D341Med (cell line): ENCODE data around the gene DDX59.

Source experiments
- DNase-seq: peaks from one replicate; pipeline ENCODE4 v3.0.0; 2012; ENCODE audit warnings: low spot score

DDX59 gene

DNA sequence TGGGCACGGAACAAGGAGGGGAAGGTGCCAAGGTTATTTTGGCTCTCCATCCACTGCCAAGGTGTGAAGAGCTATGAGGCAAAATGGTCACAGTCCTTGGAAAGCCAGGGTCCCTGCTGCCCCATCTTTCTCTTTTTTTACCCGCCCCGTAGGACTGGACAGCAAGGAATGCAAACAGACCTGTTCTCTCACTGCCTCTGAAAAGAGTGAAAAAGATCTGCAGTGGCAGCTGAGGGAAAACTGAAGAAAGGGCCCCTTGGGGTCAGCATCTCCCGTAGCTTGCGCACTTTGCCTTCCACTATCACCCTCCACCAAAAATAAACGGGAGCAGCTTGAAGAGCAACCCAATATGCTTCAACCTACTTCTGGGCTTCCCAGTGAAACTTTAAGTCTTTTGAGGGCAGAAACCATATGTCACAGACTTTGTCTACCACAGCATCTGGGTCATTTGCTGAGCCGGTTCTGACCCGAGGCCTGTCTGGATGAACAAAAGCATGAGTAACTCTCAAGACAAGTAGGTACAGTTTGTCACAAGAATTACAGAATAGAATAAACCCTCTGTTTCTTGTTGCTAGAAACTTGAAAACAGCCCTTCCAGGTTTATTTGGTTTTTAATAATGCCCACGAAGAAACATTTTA is 39.7 kb downstream of the DDX59 start:
- no peak for DNase-seq

DNA sequence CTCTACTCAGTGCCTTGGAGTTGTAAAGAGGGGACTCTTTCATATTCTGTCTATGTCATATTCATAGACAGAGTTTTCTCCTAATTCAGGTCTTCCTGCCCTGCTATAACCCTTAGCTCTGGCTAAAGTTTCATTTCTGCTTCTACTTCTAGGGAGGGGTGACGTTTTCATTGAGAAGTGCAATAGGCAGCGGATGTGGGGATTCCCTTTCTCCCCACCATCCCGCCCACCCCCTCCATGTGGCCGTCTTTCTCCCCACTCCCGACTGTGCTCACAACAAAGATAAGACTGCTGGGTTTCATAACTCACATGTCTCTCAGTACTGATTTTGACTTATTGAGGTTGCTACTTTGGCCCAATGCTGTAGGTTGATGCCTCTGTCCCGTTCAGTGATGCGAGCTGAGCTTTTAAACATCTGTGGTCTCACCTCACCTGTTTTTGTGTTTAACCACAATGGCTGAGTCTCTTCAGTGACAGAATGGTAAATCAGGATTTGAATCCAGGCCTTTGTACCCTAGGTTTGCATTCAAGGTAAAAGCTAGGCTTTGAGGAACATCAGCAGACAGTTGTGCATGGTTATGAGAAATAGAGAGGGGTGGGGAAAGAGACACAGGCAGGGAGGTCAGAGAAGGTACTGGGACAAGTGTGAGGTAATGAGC is 41.4 kb downstream of the DDX59 start:
- DNase-seq = no peak

DNA sequence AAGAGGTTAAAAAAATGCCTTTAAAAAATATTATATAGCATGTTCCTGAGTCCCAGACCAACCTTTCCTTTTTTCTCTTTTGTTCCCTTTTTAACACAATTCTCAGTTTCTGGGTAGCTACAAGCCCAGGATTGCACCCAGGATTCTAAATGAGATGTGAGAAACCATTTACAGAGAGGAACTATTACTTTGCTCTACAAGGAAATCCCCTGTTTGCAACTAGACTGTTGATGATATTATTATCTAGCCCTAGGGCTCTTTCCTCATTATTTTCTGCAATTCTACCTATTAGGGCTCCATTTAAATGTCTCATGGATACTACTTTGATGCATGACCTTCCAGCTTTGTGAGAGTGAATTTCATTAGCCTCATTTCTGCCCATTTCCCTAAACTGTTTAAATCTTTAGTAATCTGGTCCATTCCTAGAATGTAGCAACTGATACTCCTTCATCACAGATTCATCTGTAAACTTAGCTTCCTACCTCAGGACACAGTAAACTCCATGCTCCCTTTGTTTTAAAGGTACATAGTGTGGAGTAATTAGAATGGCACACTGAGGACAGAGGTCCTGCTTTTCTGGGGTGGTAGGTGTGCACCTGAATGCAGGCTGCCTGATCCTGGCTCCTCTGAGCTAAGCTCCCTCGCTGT is 42.0 kb downstream of the DDX59 start:
- DNase-seq = no peak

DNA sequence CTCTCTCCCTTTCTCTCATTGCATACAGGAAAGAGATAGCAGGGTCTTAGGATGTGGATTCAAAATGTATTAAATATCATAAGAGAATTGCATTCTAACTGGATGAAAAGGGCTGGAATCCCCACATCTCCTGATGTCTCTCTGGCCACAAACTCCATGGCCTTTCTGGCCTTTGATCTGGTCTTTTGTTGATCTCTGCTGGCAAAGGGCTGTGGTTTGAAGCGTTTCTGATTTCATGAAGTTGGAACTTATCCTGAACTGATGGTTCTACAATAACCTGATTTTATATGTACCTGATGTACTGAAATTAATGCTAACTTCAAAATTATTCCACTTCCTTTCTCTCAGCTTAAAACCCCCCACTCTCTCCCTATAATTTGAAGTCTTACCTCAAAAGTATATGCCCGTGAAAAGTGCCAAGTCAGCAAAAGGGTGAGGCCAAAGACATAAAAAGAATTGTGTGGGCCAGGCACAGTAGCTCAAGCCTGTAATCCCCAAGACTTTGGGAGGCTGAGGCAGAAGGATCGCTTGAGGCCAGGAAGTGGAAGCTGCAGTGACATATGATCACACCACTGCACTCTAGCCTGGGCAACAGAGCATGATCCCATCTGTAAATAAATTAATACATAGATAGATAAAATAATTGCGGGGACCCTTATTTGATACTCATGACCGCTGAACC is 42.7 kb downstream of the DDX59 start:
- DNase-seq = no peak

DNA sequence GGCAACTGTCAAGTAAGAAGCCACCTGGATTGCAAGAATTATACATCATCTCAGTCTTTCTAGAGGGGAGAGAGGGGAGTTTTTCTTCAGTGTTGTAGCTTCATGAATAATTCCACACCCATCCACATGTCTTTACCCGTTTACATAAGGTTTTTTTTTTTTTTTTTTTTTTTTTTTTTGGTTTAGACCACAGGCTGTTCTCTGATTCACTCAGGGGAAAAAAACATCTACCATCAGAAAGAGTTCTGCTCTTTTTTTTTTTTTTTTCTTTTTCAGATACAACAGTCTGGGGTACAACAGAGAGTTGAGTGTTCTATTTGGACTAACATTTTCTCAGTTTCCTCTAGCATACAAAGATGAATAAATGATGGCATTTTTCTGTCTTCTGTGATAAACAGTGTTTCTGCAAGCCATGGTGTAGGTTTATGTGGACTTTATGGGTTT is 44.3 kb downstream of the DDX59 start:
- no peak for DNase-seq

DNA sequence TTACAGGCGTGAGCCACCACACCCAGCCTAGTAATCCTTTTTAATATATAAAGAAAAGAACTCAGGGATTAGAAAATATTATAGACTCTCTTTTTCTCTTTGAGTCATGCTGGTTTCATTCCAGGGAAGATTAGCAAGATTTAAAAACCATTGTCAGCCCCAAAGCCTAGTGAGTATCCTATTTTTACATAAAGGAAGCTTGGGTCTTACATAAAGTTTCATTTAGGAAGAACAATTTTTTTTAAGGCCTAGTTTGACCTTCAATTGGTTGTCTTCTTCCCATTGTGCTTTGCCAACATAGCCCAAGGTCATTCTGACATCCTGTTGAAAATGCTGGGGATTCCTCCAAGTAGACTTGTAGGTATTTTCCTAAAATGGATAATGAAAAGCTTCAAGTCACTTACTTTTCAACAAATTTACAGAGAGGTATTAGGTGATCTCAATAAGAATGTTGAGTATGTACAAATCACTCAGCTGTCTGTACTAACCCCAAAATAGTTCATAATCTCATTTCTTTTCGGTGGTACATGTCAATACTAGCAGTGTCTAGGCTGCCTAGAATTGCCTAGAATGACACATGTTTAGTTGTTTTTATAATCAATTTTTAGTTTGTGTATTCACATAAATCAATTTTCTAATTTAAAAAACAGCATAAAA is 44.9 kb downstream of the DDX59 start:
- no peak for DNase-seq

DNA sequence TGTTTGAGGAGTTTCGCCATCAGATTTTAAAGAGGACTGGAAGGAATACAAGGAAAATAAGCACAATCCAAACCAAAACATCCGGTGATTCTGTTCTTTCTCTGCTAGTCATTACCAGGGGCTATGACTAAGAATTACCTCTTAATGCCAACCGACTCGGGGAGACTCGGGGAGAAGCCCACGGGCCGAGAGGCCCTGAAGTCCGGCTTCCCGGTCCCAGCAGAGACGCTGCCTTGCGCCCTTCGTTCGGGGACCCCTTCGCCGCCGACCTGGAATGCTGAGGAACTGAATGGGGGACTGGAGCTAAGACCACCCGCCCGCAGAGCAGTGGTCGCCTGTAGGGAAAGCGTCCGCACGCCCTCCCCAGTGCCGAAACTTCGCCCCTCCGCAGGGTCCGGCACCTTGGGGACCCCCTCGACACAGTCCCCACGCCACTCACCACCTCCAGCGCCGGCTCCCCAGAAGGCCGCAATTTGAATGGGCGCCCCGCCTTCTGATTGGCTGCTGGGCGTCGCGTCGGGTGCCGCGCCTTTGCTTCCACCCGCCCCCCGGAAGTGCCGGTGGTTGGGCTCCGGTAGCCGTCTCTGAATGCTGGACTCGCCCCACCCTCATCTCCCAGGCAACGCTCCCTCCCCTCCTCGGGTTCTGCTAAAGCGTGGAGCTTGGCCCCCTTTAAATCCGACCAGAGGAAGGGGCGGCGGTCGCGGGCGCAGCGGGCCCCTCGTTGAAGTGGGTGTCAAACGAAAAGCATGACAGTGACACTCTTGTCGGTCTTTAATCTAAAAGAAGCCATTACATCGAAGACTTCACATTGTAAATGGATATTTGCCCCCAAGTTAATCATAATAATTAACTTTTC is 49.2 kb downstream of the DDX59 start, which contains the start of gene KIF14:
TSS of gene KIF14 (minus strand) at position 479 of the 859 bp plus-strand sequence. CDS start 2,028 bp downstream, outside the sequence.
- peak; percentile 100 for DNase-seq

DNA sequence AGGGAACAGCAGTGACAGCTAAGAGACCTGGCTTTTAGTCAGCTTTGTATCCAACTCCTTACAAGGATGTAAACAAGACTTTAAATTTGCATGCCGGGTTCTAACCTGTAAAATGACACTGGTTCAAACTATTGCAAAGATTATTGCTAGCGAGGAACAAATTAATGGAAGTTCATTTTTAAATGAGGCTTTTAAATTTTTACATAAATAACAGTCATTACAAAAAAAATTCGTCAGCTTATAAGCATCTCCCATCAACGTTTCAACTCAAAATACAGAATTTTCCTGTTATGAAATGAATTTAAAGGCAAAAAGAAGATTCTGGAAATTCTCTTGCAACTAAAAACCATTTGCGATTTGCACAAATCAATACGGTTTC is 49.8 kb downstream of the DDX59 start:
- DNase-seq = no peak

DNA sequence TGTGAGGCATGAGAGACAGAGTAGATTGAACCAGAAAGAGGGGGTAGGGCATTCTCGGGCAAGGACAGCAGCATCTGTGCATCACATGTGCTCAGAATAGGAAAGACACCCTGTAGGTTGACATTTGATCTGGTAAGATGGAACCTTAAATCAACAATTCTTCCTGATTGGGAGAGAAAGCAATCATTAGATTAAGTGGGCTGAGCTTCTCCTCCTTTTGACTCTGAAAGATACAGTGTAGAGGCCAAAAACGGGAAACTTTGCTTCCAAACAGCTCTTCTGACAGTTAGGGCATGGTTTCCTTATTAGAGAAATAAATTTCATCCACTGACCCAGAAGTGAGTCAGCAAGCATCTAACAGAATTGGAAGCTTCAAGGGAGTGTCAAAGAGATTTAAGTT is 58.9 kb downstream of the DDX59 start:
- DNase-seq = no peak

DNA sequence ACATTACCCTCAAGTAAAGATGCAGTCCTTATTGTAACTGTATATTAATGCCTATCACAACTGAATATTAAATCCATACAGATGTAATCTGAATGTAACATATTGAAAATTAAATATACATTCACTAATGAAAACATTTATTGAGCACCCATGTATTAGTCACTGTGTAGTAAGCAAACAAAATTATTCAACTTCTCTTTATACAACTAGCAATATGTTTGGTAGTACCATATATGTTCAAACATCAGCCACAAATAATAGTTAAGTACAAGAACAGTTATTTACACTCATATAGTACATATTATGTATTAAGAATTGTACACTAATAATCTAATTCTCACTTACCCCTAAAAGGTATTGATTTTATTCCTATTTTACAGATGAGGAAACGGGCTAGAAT is 67.1 kb downstream of the DDX59 start:
- no peak for DNase-seq
